Measurements from ENCODE around the gene MED16. TPM values are rescaled to one million over a fixed set of nuclear protein-coding genes. Genes with fewer than 3 reads are reported as not detected.
A peak's percentile ranks its signal among the peaks of the same experiment; 100 is the strongest.

The MED16 gene
- total RNA-seq, 1 experiment from 2014 or later: 83.1 TPM

- H2AK5ac ChIP-seq (ENCODE audit: insufficient read length, low read length): no peak overlapping the region
- no peak overlapping the region for H3K27ac Mint-ChIP-seq
- H3K18ac ChIP-seq (ENCODE audit: insufficient read length, low read depth, low read length): no peak overlapping the region
- no peak overlapping the region; the same call in 1 of the 2 replicates for H3K14ac ChIP-seq (ENCODE audit: insufficient read depth, low read length)
- no peak overlapping the region for H2BK15ac ChIP-seq (ENCODE audit: low read depth, low read length)
- no peak overlapping the region for H3K56ac ChIP-seq (ENCODE audit: insufficient read length, low read depth, low read length)
- no peaks in the 10 kb centered on the region for H4K20me1 ChIP-seq (ENCODE audit: control insufficient read depth, insufficient read depth, insufficient read length)
- no peak overlapping the region for H4K91ac ChIP-seq (ENCODE audit: insufficient read length, low read depth, low read length)
- H2BK20ac ChIP-seq (ENCODE audit: low read depth, low read length, poor library complexity, severe bottlenecking): no peak overlapping the region
- no peak overlapping the region for H3K23ac ChIP-seq (ENCODE audit: insufficient read length, low read depth, low read length)
- no peak overlapping the region for H3T11ph ChIP-seq (ENCODE audit: low read length)
- H2BK12ac ChIP-seq (ENCODE audit: insufficient read length, low read depth, low read length): no peak overlapping the region
- H3K36me3 Mint-ChIP-seq (ENCODE audit: insufficient read depth in 1 of 3, low read depth in 3 of 3): no peaks in the 10 kb centered on the region; a peak in 1 of 7 replicates
- H3K23me2 ChIP-seq (ENCODE audit: insufficient read length, low read depth, low read length, poor library complexity, severe bottlenecking): peaks cover 2% of the 10 kb centered on the region
- no peaks in the 10 kb centered on the region for H3K79me2 ChIP-seq (ENCODE audit: insufficient read depth, low read length)
- TF ChIP-seq, protein P1, sequence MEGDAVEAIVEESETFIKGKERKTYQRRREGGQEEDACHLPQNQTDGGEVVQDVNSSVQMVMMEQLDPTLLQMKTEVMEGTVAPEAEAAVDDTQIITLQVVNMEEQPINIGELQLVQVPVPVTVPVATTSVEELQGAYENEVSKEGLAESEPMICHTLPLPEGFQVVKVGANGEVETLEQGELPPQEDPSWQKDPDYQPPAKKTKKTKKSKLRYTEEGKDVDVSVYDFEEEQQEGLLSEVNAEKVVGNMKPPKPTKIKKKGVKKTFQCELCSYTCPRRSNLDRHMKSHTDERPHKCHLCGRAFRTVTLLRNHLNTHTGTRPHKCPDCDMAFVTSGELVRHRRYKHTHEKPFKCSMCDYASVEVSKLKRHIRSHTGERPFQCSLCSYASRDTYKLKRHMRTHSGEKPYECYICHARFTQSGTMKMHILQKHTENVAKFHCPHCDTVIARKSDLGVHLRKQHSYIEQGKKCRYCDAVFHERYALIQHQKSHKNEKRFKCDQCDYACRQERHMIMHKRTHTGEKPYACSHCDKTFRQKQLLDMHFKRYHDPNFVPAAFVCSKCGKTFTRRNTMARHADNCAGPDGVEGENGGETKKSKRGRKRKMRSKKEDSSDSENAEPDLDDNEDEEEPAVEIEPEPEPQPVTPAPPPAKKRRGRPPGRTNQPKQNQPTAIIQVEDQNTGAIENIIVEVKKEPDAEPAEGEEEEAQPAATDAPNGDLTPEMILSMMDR (conservative IDR thresholded peaks at IDR 0.05): no peak
- no peak overlapping the region for H2BK120ac ChIP-seq (ENCODE audit: low read depth, low read length, poor library complexity, severe bottlenecking)
- H2BK5ac ChIP-seq (ENCODE audit: insufficient read length, low read length): no peak overlapping the region
- no peaks in the 10 kb centered on the region for H3K4me1 ChIP-seq (ENCODE audit: insufficient read depth, low read length)
- no peaks in the 10 kb centered on the region for H3K9me3 ChIP-seq (ENCODE audit: control insufficient read depth, low read depth, low read length)
- no peak for DNase-seq
- peak overlapping the region; percentile 25 to 77 for H3K4me3 Mint-ChIP-seq
- no peaks in the 10 kb centered on the region for H3K79me1 ChIP-seq (ENCODE audit: insufficient read depth, low read depth, low read length, poor library complexity, severe bottlenecking)
- no peak overlapping the region for H2AFZ ChIP-seq (ENCODE audit: low read length)
- H3K27me3 ChIP-seq (ENCODE audit: insufficient read depth, low read length): peaks cover 3% of the 10 kb centered on the region; the same call in 1 of the 2 replicates
- peaks cover 59% of the 10 kb centered on the region for H3K27me3 Mint-ChIP-seq (ENCODE audit: low read depth)
- H3K9me3 Mint-ChIP-seq: peaks cover 0 to 4% of the 10 kb centered on the region in 2 experiments; a peak in 2 of 5 replicates
- no peak overlapping the region for H4K8ac ChIP-seq (replicated peaks; ENCODE audit: insufficient read length, low read depth, low read length)
- peak overlapping the region; percentile 9 for H3K4me2 ChIP-seq (ENCODE audit: insufficient read depth, insufficient read length, low read length)
- H3K4me1 Mint-ChIP-seq: peaks cover 2 to 11% of the 10 kb centered on the region in 2 experiments; a peak in 2 of 4 replicates
- no peak overlapping the region for H3K9ac ChIP-seq (ENCODE audit: extremely low read depth, insufficient read length, low read length)
- H4K5ac ChIP-seq (ENCODE audit: insufficient read length, low read depth, low read length): no peak overlapping the region
- no CpG with 5 or more reads among the region's 70 CpGs for WGBS (ENCODE audit: extremely low coverage, insufficient read length, low lambda C conversion rate)
- no peak overlapping the region for H3K27ac ChIP-seq (ENCODE audit: insufficient read length, low read depth, low read length)
- H3K4ac ChIP-seq (ENCODE audit: low read depth, low read length): no peak overlapping the region
These were observed 49.0 kb downstream of the MED16 start for GRCh38 chr19:843836-844545.

Measured in H9 (cell line).